HG03039 (cell line): ENCODE data around the gene HLA-DQA1.
"Not testable (repeated sequence)": the region's sequence is repeated elsewhere in the genome, so short reads cannot be mapped to it uniquely, and the experiment has no call there.

Experiments
- ATAC-seq: cut with Tn5 transposase; IDR thresholded peaks from one replicate; pipeline ENCODE4 v1.9.1; 2021; ENCODE audit warnings: mild to moderate bottlenecking, moderate library complexity; ENCODE audit not compliant: unreplicated experiment

Gene HLA-DQA1

DNA sequence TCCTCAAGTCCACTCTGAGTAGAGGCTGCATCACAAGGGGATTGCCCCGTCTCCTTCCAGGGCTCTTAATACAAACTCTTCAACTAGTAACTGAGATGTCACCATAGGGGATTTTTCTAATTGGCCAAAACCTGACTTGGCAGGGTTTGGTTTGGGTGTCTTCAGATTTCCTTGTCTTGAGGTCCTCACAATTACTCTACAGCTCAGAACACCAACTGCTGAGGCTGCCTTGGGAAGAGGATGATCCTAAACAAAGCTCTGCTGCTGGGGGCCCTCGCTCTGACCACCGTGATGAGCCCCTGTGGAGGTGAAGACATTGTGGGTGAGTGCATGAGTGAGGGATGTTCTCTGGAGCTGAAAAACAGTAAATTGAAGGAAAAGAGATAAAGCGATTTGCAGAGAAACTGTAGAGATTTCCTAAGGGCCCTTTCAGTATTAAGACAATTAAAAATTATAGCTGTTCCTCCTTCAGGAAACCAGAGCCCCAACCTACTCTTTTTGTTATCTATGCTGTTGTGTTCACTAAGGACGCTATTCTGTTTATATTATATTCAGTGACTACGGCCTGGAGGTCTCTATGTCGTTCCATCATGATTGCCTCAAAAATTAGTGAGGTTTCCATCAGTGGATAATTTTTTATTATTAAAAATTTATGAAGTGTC lies at the start of gene HLA-DQA1:
Gene HLA-DQA1, plus strand, starts transcription at position 188 of the 662 bp plus-strand sequence. Its CDS starts 53 bp downstream, at position 241.
- peak; percentile 69 for ATAC-seq

GRCh38 chr6:32588156-32588555 lies 49.0 kb upstream of the HLA-DQA1 start:
- no peak for ATAC-seq

- peak; percentile 87 for ATAC-seq
These were observed 47.4 kb upstream of the HLA-DQA1 start, which contains the start of gene HLA-DRB1 for GRCh38 chr6:32589596-32590449. TSS of gene HLA-DRB1 (minus strand) at chr6:32589848. CDS start at chr6:32589742, 106 bp downstream.

DNA sequence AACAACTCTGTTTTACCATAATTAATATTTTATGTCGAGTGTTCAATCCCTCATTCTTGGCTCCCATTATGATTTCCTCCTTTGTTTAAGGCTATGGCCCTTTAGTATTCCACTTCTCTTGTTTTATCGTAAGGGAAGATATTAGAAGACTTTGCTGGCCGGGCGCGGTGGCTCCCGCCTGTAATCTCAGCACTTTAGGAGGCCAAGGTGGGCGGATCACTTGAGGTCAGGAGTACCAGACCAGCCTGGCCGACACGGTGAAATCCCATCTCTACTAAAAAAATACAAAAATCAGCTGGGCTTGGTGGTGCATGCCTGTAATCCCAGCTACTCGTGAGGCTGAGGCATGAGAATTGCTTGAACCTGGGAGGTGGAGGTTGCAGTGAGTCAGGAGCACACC lies 46.5 kb upstream of the HLA-DQA1 start:
- ATAC-seq: not testable (repeated sequence)

- no peak for ATAC-seq
These were observed 40.2 kb upstream of the HLA-DQA1 start for GRCh38 chr6:32597024-32597423.

- no peak for ATAC-seq
These were observed 34.8 kb upstream of the HLA-DQA1 start for GRCh38 chr6:32602383-32602782.

GRCh38 chr6:32603222-32603621 lies 34.0 kb upstream of the HLA-DQA1 start:
- ATAC-seq: no peak

DNA sequence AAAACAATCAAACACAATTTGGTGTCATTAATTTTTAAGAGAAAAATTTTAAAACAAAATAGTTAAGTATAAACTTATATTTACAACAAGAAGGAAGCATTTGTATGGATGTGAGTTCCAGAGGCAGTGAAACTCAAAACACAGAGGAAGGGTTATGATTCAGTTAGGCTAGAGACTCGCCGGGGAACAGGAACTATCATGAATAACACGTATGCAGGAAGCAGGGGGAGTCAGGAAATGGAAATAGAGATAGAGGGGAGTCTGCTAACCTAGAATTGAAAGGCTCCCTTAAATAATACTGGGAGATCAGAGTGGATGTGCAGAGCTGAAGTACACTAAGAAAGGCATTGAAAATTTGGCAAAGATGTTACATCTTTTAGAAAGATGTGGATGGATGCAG lies 33.3 kb upstream of the HLA-DQA1 start:
- ATAC-seq: no peak

DNA sequence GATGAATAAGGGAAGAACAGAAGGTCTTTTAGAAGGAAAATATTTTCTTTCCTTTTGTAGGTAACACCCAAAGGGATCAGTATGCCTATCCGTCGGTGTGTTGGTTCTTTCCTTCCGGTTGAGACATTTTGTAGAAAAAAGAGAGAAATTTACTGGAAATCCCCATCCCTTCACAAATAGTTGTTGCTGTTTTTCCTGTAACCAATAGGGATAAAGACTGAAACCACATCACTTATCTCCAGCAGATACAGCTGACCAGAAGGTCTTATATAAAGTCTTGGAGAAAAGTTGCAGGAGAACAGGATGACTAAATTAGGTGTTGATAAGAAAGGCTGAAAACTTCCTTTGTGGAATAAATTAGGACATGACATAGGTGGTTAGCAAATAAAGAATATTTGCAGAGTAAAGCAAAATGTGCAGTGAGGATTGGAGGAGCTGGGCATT lies 32.8 kb upstream of the HLA-DQA1 start:
- ATAC-seq: no peak

- ATAC-seq: no peak
These were observed 29.8 kb upstream of the HLA-DQA1 start for GRCh38 chr6:32607263-32607987.

GRCh38 chr6:32607988-32608298 lies 29.3 kb upstream of the HLA-DQA1 start:
- no peak for ATAC-seq

GRCh38 chr6:32608362-32608761 lies 28.8 kb upstream of the HLA-DQA1 start:
- no peak for ATAC-seq

- ATAC-seq: no peak
These were observed 27.8 kb upstream of the HLA-DQA1 start for GRCh38 chr6:32609391-32609730.

GRCh38 chr6:32609731-32610640 lies 27.2 kb upstream of the HLA-DQA1 start:
- peak; percentile 75 for ATAC-seq

DNA sequence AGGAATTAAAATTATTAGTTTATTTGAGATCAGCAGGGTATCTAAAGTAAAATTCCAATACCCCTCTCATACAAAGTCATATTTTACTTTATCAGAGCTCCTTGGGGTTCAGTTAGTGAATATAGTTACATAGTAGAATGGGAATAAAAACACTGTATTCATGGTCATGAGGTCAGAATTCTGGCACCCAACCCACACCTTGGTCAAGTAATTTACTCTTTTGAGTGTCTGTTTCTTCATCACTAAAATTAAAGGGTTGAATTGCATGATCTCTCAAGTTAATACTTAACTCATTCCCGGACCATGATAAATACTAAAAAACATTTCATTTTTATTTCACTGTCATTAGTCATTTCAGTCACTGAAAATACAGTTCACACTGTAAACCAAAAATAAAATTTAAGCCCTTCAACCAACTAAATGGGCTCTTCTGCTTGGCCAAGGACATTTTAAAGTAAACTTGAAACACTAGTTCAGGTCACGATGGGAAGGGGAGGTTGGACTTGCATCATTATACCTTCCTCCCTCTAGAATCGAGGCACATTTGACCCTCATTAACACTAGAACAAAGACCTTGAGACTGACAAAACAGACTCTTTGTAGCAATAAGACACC lies 26.4 kb upstream of the HLA-DQA1 start:
- no peak for ATAC-seq

- ATAC-seq: no peak
These were observed 23.7 kb upstream of the HLA-DQA1 start for GRCh38 chr6:32613475-32613874.

GRCh38 chr6:32614366-32615081 lies 22.7 kb upstream of the HLA-DQA1 start:
- ATAC-seq: no peak

DNA sequence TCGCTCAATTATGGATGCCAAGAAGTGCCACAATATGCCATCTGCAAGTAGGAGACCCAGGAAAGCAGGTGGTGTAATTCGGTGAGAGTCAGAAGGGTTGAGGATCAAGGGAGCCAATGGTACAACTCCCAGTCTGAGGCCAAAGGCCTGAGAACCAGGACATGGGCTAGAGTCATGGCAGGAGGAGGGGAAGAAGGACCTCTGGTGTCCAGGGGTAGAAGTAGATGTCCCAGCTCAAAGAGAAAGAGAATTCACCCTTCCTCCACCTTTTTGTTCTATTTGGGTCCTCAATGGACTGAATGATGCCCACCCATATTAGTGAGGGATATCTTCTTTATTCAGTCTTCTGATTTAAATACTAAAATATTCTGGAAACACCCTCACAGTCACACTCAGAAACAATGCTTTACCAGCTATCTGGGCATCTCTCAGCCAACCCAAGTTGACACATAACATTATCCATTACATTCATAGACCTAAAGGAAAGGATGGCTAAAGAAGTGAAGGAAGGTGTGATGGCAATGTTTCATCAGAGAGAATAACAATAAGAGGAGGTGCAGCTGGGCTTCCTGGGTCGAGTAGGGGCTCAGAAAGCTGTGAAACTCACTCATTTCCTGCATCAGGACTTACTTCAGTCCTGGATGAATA lies 21.2 kb upstream of the HLA-DQA1 start:
- ATAC-seq: no peak

GRCh38 chr6:32617751-32618150 lies 19.5 kb upstream of the HLA-DQA1 start:
- no peak for ATAC-seq
